Measurements from ENCODE around the gene RALGPS1.

Gene RALGPS1

GRCh38 chr9:127079446-127080140 lies 165.0 kb downstream of the RALGPS1 start:
- POLR2A ChIA-PET = no interaction called here
- TF ChIP-seq FOXK2 (IDR thresholded peaks at IDR 0.05) (no peak), TARDBP (IDR thresholded peaks at IDR 0.05) (no peak), FOXA1 (IDR thresholded peaks at IDR 0.05) (no peak), ARNT (IDR thresholded peaks at IDR 0.05) (no peak), NFRKB (IDR thresholded peaks at IDR 0.05) (no peak), SP1 (IDR thresholded peaks at IDR 0.05) (no peak), SUZ12 (IDR thresholded peaks at IDR 0.05) (no peak), L3MBTL2 (conservative IDR thresholded peaks at IDR 0.05) (no peak), ZNF384 (IDR thresholded peaks at IDR 0.05) (no peak), CTBP1 (IDR thresholded peaks at IDR 0.05; ENCODE audit: borderline replicate concordance) (no peak), LEF1 (IDR thresholded peaks at IDR 0.05; ENCODE audit: borderline replicate concordance) (no peak), BHLHE40 (IDR thresholded peaks at IDR 0.05; ENCODE audit: borderline replicate concordance) (no peak), PKNOX1 (IDR thresholded peaks at IDR 0.05) (no peak)
- CTCF ChIA-PET = no interaction called here
- DNase-seq (ENCODE audit: extremely low spot score) = no peak

GRCh38 chr9:127081250-127082185 lies 166.9 kb downstream of the RALGPS1 start:
- POLR2A ChIA-PET = no interaction called here

GRCh38 chr9:127083138-127083980 lies 168.8 kb downstream of the RALGPS1 start:
- ChIA-PET POLR2A (no interaction called here), CTCF (no interaction called here)
- DNase-seq (ENCODE audit: extremely low spot score) = no peak
- no peak for TF ChIP-seq FOXK2 (IDR thresholded peaks at IDR 0.05)
- no peak for TF ChIP-seq FOXA1 (IDR thresholded peaks at IDR 0.05)
- TF ChIP-seq L3MBTL2 (conservative IDR thresholded peaks at IDR 0.05) = no peak
- no peak for TF ChIP-seq SUZ12 (IDR thresholded peaks at IDR 0.05)
- TF ChIP-seq FOXM1 (IDR thresholded peaks at IDR 0.05; ENCODE audit: borderline replicate concordance) = no peak
- TF ChIP-seq BHLHE40 (IDR thresholded peaks at IDR 0.05; ENCODE audit: borderline replicate concordance) = no peak
- TF ChIP-seq ARNT (IDR thresholded peaks at IDR 0.05) = no peak
- no peak for TF ChIP-seq PKNOX1 (IDR thresholded peaks at IDR 0.05)
- TF ChIP-seq TARDBP (IDR thresholded peaks at IDR 0.05) = no peak
- TF ChIP-seq CTBP1 (IDR thresholded peaks at IDR 0.05; ENCODE audit: borderline replicate concordance) = no peak
- TF ChIP-seq NFRKB (IDR thresholded peaks at IDR 0.05) = no peak

More at GRCh38 chr9:127081250-127082185, 166.9 kb downstream of the RALGPS1 start:
- TF ChIP-seq BHLHE40 (IDR thresholded peaks at IDR 0.05; ENCODE audit: borderline replicate concordance) (no peak), SP1 (IDR thresholded peaks at IDR 0.05) (no peak), FOXK2 (IDR thresholded peaks at IDR 0.05) (no peak), TARDBP (IDR thresholded peaks at IDR 0.05) (no peak), ELF4 (IDR thresholded peaks at IDR 0.05) (no peak), L3MBTL2 (conservative IDR thresholded peaks at IDR 0.05) (no peak), SUZ12 (IDR thresholded peaks at IDR 0.05) (no peak), LEF1 (IDR thresholded peaks at IDR 0.05; ENCODE audit: borderline replicate concordance) (no peak), ARNT (IDR thresholded peaks at IDR 0.05) (no peak), PKNOX1 (IDR thresholded peaks at IDR 0.05) (no peak), ZNF384 (IDR thresholded peaks at IDR 0.05) (no peak), NFRKB (IDR thresholded peaks at IDR 0.05) (no peak), CTBP1 (IDR thresholded peaks at IDR 0.05; ENCODE audit: borderline replicate concordance) (no peak), FOXM1 (IDR thresholded peaks at IDR 0.05; ENCODE audit: borderline replicate concordance) (no peak), HDGF (IDR thresholded peaks at IDR 0.05; ENCODE audit: borderline replicate concordance) (no peak), FOXA1 (IDR thresholded peaks at IDR 0.05) (no peak)
- CTCF ChIA-PET = no interaction called here
- no peak for DNase-seq (ENCODE audit: extremely low spot score)

GRCh38 chr9:127084076-127085039 lies 169.8 kb downstream of the RALGPS1 start:
- CTCF ChIA-PET = no interaction called here
- TF ChIP-seq ZNF384 (IDR thresholded peaks at IDR 0.05) (no peak), SUZ12 (IDR thresholded peaks at IDR 0.05) (no peak), LEF1 (IDR thresholded peaks at IDR 0.05; ENCODE audit: borderline replicate concordance) (no peak), FOXA1 (IDR thresholded peaks at IDR 0.05) (no peak), BHLHE40 (IDR thresholded peaks at IDR 0.05; ENCODE audit: borderline replicate concordance) (no peak)

More at GRCh38 chr9:127084076-127085039, 169.8 kb downstream of the RALGPS1 start:
- POLR2A ChIA-PET = no interaction called here
- DNase-seq (ENCODE audit: extremely low spot score) = no peak

Measured in HEK293T (cell line).